Subcutaneous adipose tissue (tissue), 4 donors: ENCODE results near the gene NLGN1. TPM values are rescaled to one million over a fixed set of nuclear protein-coding genes. Genes with fewer than 3 reads are reported as not detected.

Experiments used
- CTCF ChIP-seq: fragments of 450-650 bp; IDR thresholded peaks from one replicate; pipeline ENCODE4 v1.5.1; 2016; ENCODE audit warnings: low read depth, mild to moderate bottlenecking, control low read depth, antibody characterized with exemption, moderate library complexity
- total RNA-seq, 4 donors: library from RNA; depleted of rRNA; stranded (reverse); fragments of >200 nt; gene quantifications; one replicate each; pipeline ENCODE4 v1.1.0, GENCODE V29; 2016

NLGN1 gene
- total RNA-seq, 4 donors from 2014 or later: 5.1 to 16.5 (median 7.9) TPM

DNA sequence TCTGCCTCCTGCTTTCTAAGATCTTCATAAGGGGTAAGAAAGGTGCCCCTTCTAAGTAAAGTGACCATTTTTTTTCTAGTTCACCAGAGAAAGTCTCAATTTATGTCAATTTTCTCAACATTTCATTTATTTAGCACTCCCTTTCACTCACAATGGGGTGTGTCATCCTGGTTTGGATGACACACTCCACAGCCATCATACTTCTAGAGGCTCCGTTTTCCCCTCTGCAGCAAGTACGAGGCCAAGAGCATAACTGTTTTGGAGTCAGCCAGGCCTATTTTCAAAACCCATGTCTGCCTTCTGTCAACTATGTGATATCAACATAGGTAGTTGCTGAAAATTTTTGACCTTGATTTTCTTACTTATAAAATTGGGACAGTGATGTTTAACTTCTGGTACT is 703.2 kb downstream of the NLGN1 start:
- TF ChIP-seq CTCF: no peak

DNA sequence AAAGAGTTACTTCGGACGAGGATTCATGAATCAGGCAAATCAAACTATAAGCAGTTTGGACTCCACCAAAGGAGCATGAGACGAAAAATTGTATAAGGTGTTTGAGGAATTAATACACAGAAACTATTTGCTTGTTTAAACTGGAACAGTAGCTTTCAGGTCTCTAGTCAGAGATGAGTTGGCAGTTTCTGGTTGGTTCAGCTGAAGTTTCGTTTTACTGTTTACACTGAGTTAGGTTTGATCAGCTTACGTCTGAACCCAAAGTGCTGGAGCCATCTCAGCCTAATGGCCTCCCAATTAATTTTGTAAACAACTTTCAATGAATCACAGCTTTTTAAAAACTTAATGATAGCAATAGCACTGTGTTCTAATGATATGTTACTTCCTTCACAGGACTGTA is 703.7 kb downstream of the NLGN1 start:
- no peak for TF ChIP-seq CTCF

DNA sequence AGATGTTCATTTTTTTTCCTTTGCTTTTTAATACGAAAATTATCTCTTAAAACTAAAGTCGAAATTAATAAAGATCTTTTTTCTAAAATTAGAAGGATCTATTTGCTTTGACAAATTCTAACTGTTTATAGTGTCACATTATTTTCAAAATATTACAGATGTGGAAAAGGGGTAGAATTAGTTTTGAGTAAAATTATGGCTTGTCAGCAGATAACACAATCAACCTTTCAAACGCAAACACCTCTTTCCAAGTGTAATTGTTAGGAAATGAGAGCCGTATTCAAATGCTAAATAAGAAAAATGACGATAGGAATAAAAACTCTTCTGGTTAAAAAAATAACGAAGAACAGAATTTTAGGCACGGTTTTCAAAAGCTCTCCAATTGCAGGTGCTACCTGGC is 704.7 kb downstream of the NLGN1 start:
- TF ChIP-seq CTCF: no peak

DNA sequence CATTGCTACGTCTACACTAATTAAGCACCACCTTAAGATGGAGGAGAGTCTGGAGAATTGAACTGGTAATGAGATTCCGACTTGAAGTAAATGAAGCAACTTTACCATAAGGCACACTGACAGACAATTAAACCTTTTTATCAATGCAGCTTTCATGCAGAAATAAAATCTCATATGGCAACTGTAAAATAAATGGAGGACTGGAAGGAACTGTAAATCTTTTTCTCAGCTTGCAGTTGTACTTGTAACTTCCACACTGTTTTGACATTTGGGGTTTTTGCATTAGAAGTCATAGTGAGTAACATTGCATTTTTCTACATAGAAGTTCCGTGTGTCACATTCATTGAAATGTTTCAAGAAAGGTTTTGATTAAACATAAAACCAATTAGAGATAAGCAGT is 705.3 kb downstream of the NLGN1 start:
- TF ChIP-seq CTCF: no peak

DNA sequence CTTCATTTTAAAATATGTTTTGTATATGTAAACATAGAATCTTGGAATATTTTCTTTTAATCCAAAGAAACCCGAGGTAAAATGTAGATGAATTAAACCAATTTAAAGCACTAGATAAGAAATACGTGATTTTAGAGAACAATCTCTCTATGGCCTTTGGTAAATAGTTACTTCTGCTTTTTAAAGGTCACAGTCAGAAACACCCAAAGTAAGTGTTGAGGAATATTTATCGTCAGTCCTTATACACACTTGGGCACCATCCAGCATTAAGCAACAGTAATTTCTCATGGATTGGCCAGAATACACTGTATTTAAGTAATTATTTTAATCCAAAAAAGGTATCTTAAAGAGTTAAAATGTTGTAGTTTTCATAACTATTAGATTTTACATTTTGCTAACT is 713.2 kb downstream of the NLGN1 start:
- no peak for TF ChIP-seq CTCF

- TF ChIP-seq CTCF: no peak
These were observed 714.2 kb downstream of the NLGN1 start for GRCh38 chr3:174111776-174112175.

GRCh38 chr3:174116421-174116820 is 718.9 kb downstream of the NLGN1 start:
- TF ChIP-seq CTCF: no peak
